Stimulated activated CD4-positive, alpha-beta T cell treated with anti-CD3 and anti-CD28 coated beads, Interleukin-4, amount 100 ng/mL, for 1 hour (primary cell): ENCODE measurements around the gene TMOD3.

Experiments
- DNase-seq: peaks from one replicate; pipeline ENCODE4 v3.0.0-alpha.2; 2020

TMOD3 gene

GRCh38 chr15:51828621-51829375 lies 655 bp upstream of the TMOD3 start:
- no peak for DNase-seq

DNA sequence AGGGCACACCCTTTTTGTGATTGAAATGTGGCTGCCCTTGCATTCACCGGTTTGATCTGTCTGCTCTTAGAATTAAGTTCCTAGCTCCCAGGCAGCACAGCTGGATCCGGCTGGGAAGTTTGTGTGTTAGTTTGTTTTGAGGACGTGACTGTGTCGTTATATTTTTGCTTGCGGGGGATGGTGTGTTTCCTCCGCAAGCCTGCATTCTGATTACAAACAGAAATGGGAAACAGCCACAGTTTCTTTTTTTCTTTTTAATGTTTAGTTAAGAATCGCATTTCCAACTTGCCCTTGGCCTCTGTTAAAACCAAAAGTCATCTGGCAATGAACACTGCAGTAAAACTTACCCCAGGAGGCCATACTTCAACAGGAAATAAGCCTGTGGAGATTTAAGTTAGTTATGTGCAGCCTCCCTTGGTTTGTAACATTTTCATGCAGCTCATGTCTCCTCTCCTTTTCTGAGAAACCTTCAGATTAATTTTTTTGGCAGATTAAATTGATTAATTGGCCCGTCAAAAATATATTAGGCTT lies 888 bp downstream of the TMOD3 start:
- no peak for DNase-seq

DNA sequence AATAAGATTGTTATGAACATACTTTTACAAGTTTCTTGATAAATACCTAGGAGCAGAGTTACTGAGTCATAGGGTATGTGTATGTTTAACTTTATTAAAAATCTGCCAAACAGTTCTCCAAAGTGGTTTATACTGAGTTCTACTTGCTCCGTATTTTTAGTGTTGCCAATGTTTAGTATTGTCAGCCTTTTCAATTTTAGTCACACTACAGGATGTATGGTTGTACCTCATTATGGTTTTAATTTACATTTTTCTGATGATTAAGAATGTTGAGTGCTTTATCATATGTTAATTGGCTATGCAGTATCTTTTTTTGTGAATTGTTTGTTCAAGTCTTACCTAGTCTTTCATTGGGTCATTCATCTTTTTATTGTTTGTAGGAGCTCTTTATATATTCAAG lies 4.3 kb downstream of the TMOD3 start:
- no peak for DNase-seq

- DNase-seq: no peak
Observed at GRCh38 chr15:51837792-51838251, 8.4 kb downstream of the TMOD3 start.

DNA sequence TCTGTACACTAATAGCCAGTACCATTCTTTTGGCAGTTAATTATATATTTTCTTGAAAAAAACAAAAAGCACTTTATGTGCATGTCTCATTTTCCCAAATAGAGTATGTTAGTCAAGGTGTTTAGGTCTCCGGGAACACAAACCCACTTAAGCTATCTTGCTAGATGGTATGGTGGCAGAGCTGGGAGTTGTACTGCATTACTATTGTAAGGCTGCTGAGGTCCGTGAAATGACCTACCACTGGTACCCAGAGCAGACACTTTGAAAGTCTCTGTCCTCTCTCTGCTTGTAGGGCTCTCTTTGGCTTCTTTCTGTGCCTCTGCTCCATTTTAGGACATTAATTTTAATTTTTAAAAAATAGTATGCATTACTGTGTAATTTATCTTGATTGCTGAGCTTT lies 8.8 kb downstream of the TMOD3 start:
- DNase-seq: no peak

DNA sequence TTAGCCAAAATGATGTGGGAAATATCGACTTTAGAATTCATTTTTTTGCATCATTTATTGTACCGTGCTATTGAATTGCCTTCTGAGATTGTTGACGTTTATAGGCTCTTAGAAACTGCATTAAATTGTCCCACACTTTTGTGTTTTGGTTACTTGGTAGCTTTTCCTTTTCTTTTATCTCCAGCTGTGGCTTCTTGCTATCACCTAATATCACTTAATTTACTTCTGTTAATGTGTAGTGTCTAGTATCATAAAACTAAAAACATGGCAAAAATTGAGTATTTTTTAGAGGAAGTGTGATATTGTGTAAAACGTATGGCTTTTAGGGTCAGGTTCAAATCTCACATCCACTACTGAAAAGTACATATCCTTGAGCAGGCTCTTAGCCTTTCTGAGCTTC lies 11.2 kb downstream of the TMOD3 start:
- no peak for DNase-seq

DNA sequence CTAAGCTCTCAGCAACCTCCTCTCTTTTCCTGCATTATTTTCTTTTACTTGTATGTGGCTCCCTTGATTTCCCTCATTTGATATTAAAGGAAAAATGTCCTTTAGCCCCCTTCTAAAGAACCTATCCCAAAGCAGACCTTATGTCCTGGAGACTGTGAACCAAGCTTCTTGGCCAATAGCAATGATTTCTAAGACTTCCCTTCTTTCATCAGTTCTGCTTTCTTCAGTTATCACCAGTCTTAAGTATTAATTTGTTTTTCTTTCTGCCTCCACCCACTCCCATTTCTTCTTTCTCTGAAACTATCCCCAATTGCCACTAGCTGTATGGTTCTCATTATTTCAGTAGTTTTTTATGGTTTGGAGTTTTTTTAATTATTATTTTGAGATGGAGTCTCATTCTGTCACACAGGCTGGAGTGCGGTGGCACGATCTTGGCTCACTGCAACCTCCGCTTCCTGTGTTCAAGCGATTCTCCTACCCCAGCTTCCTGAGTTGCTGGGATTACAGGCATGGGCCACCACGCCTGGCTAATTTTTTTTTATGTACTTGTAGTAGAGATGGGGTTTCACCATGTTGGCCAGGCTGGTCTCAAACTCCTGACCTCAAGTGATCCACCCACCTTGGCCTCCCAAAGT lies 12.1 kb downstream of the TMOD3 start:
- no peak for DNase-seq

DNA sequence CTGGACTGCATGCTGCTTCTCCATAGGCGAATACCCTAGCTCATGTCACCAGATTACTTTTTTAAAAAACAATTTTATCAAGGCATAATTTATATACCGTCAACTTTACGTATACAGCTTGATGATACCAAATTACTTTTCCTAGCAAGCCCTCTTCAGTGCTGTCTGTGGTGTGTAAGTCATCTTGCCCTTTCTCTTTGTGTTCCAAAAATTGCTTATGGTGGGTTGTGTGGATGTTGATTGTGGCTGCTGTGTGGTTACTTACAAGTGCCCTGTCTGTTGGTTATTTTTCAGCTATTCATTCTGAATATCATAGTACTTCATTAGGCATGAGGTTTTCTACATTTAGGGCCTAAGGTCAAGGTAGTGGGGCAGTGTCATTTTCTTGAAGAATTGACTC lies 12.8 kb downstream of the TMOD3 start:
- DNase-seq: no peak

DNA sequence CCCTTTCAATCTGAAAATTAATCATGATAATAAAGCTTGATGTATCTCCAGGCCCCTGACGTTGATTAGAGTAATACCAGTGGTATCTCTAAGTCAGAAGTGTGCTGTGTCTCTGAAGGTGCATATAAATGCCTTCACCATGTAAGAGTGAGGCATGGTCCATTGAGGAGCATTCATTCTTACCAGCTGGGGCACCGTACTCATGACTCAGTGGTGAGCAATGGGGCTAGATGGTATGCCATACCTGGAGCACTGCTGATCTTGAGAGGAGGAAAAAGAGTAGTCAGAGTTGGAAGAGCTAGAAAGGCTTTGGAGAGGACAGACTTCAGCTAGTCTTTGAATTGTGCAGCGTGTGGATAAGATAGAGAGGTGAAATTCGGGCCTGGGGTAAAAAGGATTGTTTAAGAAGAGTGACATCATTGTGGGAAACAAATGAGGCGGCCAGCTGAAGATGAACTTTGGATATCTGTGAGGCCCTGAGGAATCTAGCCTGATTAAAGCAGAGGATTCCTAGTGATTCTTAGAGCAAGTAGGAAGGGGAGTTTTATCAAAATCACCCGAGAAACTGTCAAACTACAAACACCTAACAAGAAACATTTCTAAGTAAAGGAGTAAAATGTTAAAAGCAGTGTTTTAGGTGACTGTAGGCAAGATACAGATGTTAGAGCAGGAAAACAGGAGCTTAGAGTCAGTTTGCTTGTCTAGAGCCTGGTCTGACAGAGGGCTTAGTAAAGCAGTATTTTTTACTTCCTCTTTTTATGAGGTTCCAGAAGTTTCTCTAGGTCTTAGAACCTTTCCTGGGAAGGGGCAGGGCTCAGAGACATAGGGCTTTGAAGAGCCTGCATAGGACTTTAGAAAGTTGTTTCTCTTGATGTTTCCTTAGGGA lies 13.6 kb downstream of the TMOD3 start:
- no peak for DNase-seq

GRCh38 chr15:51844747-51845426 lies 15.4 kb downstream of the TMOD3 start:
- no peak for DNase-seq

- no peak for DNase-seq
Observed at GRCh38 chr15:51846066-51846462, 16.6 kb downstream of the TMOD3 start.

- DNase-seq: no peak
Observed at GRCh38 chr15:51846463-51847230, 17.2 kb downstream of the TMOD3 start.

- DNase-seq: no peak
Observed at GRCh38 chr15:51848811-51849210, 19.4 kb downstream of the TMOD3 start.

GRCh38 chr15:51849860-51850259 lies 20.4 kb downstream of the TMOD3 start:
- no peak for DNase-seq

- DNase-seq: no peak
Observed at GRCh38 chr15:51853998-51854397, 24.5 kb downstream of the TMOD3 start.

DNA sequence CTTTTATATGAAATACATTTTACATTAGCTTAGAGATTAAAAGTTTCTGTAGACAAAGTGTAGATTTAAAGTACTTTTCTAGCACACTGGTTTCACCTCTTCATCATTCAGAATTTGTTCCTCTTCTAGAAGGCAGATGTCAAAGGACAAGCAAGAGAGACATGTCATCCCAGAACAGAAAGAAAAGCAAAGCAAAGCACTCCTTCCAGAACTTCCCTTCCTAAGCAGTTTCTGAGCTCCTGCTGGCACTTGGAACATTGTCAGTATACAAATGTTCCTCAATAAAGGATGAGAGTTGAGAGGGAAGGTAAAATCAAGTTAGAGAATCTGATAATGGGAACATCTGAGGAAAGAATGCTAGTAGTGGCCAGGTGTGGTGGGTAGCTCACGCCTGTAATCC lies 26.2 kb downstream of the TMOD3 start:
- DNase-seq: no peak

- no peak for DNase-seq
Observed at GRCh38 chr15:51856714-51857380, 27.4 kb downstream of the TMOD3 start.

DNA sequence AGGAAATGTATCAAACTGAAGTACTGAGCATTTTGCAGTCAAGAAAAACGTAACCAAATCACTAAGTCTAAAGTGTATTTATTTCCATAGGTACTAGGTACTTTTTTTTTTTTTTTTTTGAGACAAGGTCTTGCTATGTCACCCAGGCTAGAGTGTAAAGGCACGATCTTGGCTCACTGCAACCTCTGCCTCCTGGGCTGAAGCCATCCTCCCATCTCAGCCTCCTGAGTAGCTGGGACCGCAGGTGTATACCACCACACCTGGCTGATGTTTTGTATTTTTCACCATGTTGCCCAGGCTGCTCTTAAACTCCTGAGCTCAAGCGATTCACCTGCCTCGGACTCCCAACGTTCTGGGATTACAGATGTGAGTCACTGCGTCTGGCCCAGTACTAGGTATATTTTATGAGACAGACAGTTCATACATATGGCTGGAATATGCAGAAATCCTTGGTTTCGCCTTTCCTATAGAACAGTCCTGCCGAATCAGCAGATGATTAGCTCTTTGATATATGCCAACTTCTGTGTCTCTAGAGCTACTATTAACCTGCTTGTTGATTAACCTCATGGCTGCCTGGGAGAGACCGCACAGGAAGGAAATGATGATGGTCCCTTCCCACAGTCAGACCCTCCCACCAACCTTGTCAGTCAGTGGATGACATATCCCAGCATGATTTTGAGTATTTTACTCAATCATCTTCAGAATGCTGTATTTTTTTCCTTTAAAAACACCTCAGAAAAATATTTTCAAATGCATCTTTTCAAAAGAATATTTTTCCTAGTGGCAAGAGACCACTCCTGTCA lies 32.3 kb downstream of the TMOD3 start:
- DNase-seq: peak; percentile 43

DNA sequence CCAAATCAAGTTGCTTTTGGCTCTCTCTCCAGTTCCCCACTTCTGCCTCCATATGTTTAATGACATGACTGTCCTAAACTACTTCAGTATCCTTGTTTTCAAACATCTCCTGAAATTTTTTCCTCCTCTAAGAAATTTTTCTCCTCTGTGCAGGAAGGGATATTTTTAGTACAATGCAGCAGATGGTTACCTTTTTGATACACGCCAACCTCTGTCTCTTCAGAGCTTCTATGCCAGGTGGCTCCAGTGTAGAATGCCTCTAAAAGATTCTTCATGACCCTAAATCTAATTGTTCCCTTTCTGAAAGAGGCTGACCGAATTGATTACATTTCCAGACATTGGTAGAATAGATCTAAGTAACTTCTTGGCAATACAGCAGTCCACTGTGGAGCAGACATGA lies 33.7 kb downstream of the TMOD3 start:
- DNase-seq: no peak

DNA sequence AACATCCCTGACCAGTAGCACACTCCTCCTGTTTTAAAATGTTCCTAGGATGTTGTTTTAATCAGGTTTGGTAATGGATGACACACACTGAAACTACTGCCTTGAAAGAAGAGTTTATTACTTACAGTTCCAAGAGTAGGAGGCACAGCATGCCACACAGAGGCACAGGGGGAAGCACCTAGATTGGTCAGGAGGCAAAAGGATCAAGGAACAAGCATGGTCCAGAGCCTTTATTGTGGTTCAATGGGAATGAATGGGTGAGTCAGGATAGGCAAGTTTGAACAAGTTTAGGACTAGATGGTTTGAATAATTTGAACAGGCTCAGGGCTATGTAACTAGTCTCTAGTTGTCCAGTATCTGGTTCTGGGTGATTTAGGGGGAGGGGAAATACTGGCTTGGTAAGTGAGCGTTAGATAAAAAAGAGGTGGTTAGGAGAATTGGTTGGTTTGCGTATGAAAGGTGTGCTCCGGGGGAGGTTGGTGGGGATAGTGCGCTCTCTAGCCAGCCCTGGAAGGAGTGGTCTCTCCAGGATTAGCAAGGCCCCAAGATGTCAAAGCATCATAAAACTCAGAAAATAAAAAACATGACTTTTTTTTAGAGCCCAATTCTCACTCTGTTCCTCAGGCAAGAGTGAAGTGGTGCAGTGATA lies 35.1 kb downstream of the TMOD3 start:
- peak; percentile 13 for DNase-seq
